HCT116 (cell line): ENCODE measurements around the gene IPO5. TPM values are rescaled to one million over a fixed set of nuclear protein-coding genes. Genes with fewer than 3 reads are reported as not detected.

Source experiments
- ATAC-seq: fragments of 200-7000 bp; cut with Tn5 transposase; 2 replicates; pipeline ENCODE4 v1.9.1; 2020; ENCODE audit warnings: mild to moderate bottlenecking, moderate library complexity
- BruUV-seq: library from RNA; stranded (reverse); fragments of 400-500 nt; replicated peaks from 2 replicates; lab custom pipeline; 2021; lab: Mats Ljungman, UMichigan
- CTCF ChIA-PET: fragments of 300-600 bp; sonication (Branson Sonifier 250); formaldehyde crosslinking; loops from one replicate; lab custom pipeline; 2021; ENCODE audit warnings: antibody characterized with exemption; lab: Charles Lee
- POLR2A ChIA-PET: fragments of 300-600, 350-600 bp; sonication (Branson Sonifier 250); formaldehyde crosslinking; loops from one replicate; lab custom pipeline; 2021; ENCODE audit warnings: antibody characterized with exemption; lab: Charles Lee
- RAD21 ChIA-PET, 2 experiments: fragments of 300-600 bp; sonication (Branson Sonifier 250); formaldehyde crosslinking; loops; one replicate each; lab custom pipeline; 2023; ENCODE audit warnings: low total read pairs in 2 of 2; ENCODE audit not compliant: uncharacterized antibody in 2 of 2, unreplicated experiment in 2 of 2, low non-redundant PET in 1 of 2; lab: Charles Lee
- DNase-seq: peaks from one replicate; pipeline ENCODE4 v3.0.0-alpha.2; 2010; ENCODE audit warnings: low read depth, low spot score
- H2AFZ ChIP-seq: fragments of 200-600 bp; shearing (Covaris generic), sonication (generic); 2 replicates; pipeline ENCODE4 v1.6.1; 2017; ENCODE audit warnings: low read depth, mixed run types, mixed read lengths, antibody characterized with exemption, low read length; ENCODE audit not compliant: poor library complexity, severe bottlenecking
- H3K27ac ChIP-seq: 2 replicates; pipeline ENCODE4 v1.5.1; 2012; ENCODE audit warnings: low read depth, low read length
- H3K27me3 ChIP-seq: fragments of 200-600 bp; sonication (generic); 2 replicates; pipeline ENCODE4 v1.6.1; 2016; ENCODE audit warnings: mixed run types, low read length, mixed read lengths; ENCODE audit not compliant: insufficient read depth
- H3K36me3 ChIP-seq, 2 experiments: fragments of 200-500 bp in 1 of 2; fragments of 200-600 bp in 1 of 2; sonication (Bioruptor generic) in 1 of 2; sonication (generic) in 1 of 2; 2 replicates each; pipeline versions ENCODE4 v1.5.1 to v1.6.1; 2014 to 2016; ENCODE audit warnings: low read length in 2 of 2, inconsistent platforms in 1 of 2, mixed read lengths in 1 of 2, mixed run types in 1 of 2; ENCODE audit not compliant: insufficient read depth in 2 of 2, control insufficient read depth in 1 of 2
- H3K4me1 ChIP-seq, 2 experiments: fragments of 200-600 bp in 1 of 2; sonication (generic) in 1 of 2; 2 replicates each; pipeline versions ENCODE4 v1.5.1 to v1.6.1; 2012 to 2017; ENCODE audit warnings: low read length in 2 of 2, inconsistent platforms in 1 of 2, mild to moderate bottlenecking in 1 of 2, mixed read lengths in 1 of 2, mixed run types in 1 of 2, moderate library complexity in 1 of 2; ENCODE audit not compliant: insufficient read depth in 2 of 2, control insufficient read depth in 1 of 2
- H3K4me2 ChIP-seq: fragments of 200-600 bp; sonication (generic); 2 replicates; pipeline ENCODE4 v1.6.1; 2017; ENCODE audit warnings: mixed run types, low read length, mixed read lengths
- H3K4me3 ChIP-seq, 2 experiments: fragments of 200-600 bp in 1 of 2; sonication (generic) in 1 of 2; replicated peaks in 1 of 2; 2 replicates each; pipeline ENCODE4 v1.5.1; 2011 to 2016; ENCODE audit warnings: low read length in 2 of 2, control low read depth in 1 of 2, low read depth in 1 of 2, mild to moderate bottlenecking in 1 of 2, mixed read lengths in 1 of 2, mixed run types in 1 of 2
- H3K79me2 ChIP-seq: fragments of 200-600 bp; sonication (generic); 2 replicates; pipeline ENCODE4 v1.6.1; 2017; ENCODE audit warnings: mild to moderate bottlenecking, mixed run types, low read length, moderate library complexity, mixed read lengths; ENCODE audit not compliant: insufficient read depth
- H3K9ac ChIP-seq: fragments of 200-600 bp; sonication (generic); 2 replicates; pipeline ENCODE4 v1.6.1; 2016; ENCODE audit warnings: low read length, mixed read lengths
- H3K9me2 ChIP-seq: fragments of 200-600 bp; sonication (generic), shearing (Covaris generic); 2 replicates; pipeline ENCODE4 v1.6.1; 2017; ENCODE audit warnings: mixed run types, mild to moderate bottlenecking, moderate library complexity; ENCODE audit not compliant: insufficient read depth
- H3K9me3 ChIP-seq, 2 experiments: fragments of 200-500 bp in 1 of 2; fragments of 200-600 bp in 1 of 2; sonication (Bioruptor generic) in 1 of 2; sonication (generic) in 1 of 2; 2 replicates each; pipeline ENCODE4 v1.6.1; 2014 to 2017; ENCODE audit warnings: low read length in 2 of 2, mixed read lengths in 2 of 2, inconsistent platforms in 1 of 2, low read depth in 1 of 2, mild to moderate bottlenecking in 1 of 2, mixed run types in 1 of 2, moderate library complexity in 1 of 2; ENCODE audit not compliant: control insufficient read depth in 1 of 2, insufficient read depth in 1 of 2
- H4K20me1 ChIP-seq: fragments of 200-600 bp; sonication (generic), shearing (Covaris generic); 2 replicates; pipeline ENCODE4 v1.6.1; 2017; ENCODE audit warnings: mixed run types, mild to moderate bottlenecking, moderate library complexity; ENCODE audit not compliant: insufficient read depth
- ATF3 ChIP-seq: IDR thresholded peaks from 2 replicates; pipeline ENCODE4 v1.6.1; 2012
- CBX3 ChIP-seq: IDR thresholded peaks from 2 replicates; pipeline ENCODE4 v1.6.1; 2012; ENCODE audit warnings: low read depth
- CTCF ChIP-seq, 3 experiments: fragments of 200-600 bp in 1 of 3; sonication (generic) in 1 of 3; IDR thresholded peaks in 2 of 3; conservative IDR thresholded peaks in 1 of 3; 2 replicates each; pipeline ENCODE4 v1.5.1; 2012 to 2017; ENCODE audit warnings: low read depth in 2 of 3, low read length in 2 of 3, antibody characterized with exemption in 1 of 3, borderline replicate concordance in 1 of 3, control low read depth in 1 of 3, mild to moderate bottlenecking in 1 of 3, mixed read lengths in 1 of 3, mixed run types in 1 of 3, moderate library complexity in 1 of 3; ENCODE audit not compliant: insufficient read depth in 1 of 3
- EZH2 ChIP-seq: fragments of 200-600 bp; sonication (generic); IDR thresholded peaks from 2 replicates; pipeline ENCODE4 v1.6.1; 2017; ENCODE audit warnings: antibody characterized with exemption, mixed run types
- EZH2phosphoT487 ChIP-seq: fragments of 200-600 bp; IDR thresholded peaks from 2 replicates; pipeline ENCODE4 v1.6.1; 2018; ENCODE audit warnings: antibody characterized with exemption, borderline replicate concordance
- JUND ChIP-seq: IDR thresholded peaks from 2 replicates; pipeline ENCODE4 v1.6.1; 2012
- MAX ChIP-seq: IDR thresholded peaks from 2 replicates; pipeline ENCODE4 v1.6.1; 2012
- POLR2A ChIP-seq: IDR thresholded peaks from 2 replicates; pipeline ENCODE4 v1.7.0; 2011; ENCODE audit warnings: borderline replicate concordance; ENCODE audit not compliant: insufficient read depth, insufficient read length; ENCODE audit errors: extremely low read depth
- POLR2AphosphoS5 ChIP-seq: IDR thresholded peaks from 2 replicates; pipeline ENCODE4 v1.6.1; 2011; ENCODE audit warnings: mild to moderate bottlenecking, low read depth, low read length, moderate library complexity
- RAD21 ChIP-seq: IDR thresholded peaks from 2 replicates; pipeline ENCODE4 v1.6.1; 2012; ENCODE audit warnings: low read depth, mild to moderate bottlenecking
- SP1 ChIP-seq: IDR thresholded peaks from 2 replicates; pipeline ENCODE4 v1.6.1; 2012; ENCODE audit warnings: low read depth
- SRF ChIP-seq: IDR thresholded peaks from 2 replicates; pipeline ENCODE4 v1.6.1; 2012; ENCODE audit warnings: low read depth
- TCF7L2 ChIP-seq: IDR thresholded peaks from 2 replicates; pipeline ENCODE4 v1.7.0; 2011; ENCODE audit warnings: borderline replicate concordance, inconsistent platforms; ENCODE audit not compliant: insufficient read depth, insufficient read length; ENCODE audit errors: extremely low read depth
- ZBTB33 ChIP-seq: IDR thresholded peaks from 2 replicates; pipeline ENCODE4 v1.6.1; 2011; ENCODE audit warnings: mild to moderate bottlenecking, low read length, moderate library complexity; ENCODE audit not compliant: insufficient replicate concordance; ENCODE audit errors: extremely low read depth
- ZNF274 ChIP-seq: fragments of 200-500 bp; sonication (Bioruptor generic); IDR thresholded peaks from 2 replicates; pipeline ENCODE4 v1.6.1; 2014; ENCODE audit warnings: mild to moderate bottlenecking, low read depth, low read length, inconsistent platforms
- intact Hi-C: fragments of 100-400 bp; cut with micrococcal nuclease; formaldehyde crosslinking; loops from 2 replicates; pipeline ENCODE4 v1.10.0; 2022
- total RNA-seq: library from RNA; stranded (reverse); gene quantifications from one replicate; pipeline ENCODE4 v1.2.1, GENCODE V29; 2021; ENCODE audit not compliant: unreplicated experiment

Gene IPO5
- total RNA-seq, 1 experiment from 2014 or later = 237 TPM

GRCh38 chr13:98018293-98018692, 64.8 kb downstream of the IPO5 start (continued):
- TF ChIP-seq ZNF274 (no peak), EZH2 (no peak), MAX (no peak), SP1 (no peak), SRF (no peak), POLR2A (no peak), JUND (no peak), CBX3 (no peak), EZH2phosphoT487 (no peak)

GRCh38 chr13:98019186-98019585, 65.7 kb downstream of the IPO5 start:
- no peaks in the 10 kb centered on the region for H3K9me2 ChIP-seq
- H3K4me3 ChIP-seq = no peak overlapping the region
- H2AFZ ChIP-seq = no peak overlapping the region
- BruUV-seq = no TSS peak
- no peak for DNase-seq
- no peak overlapping the region for H3K4me2 ChIP-seq
- H3K79me2 ChIP-seq = peaks cover 20% of the 10 kb centered on the region
- RAD21 ChIA-PET = no interaction called here
- H3K36me3 ChIP-seq = peaks cover 62 to 66% of the 10 kb centered on the region in 2 experiments
- no peaks in the 10 kb centered on the region for H3K27me3 ChIP-seq
- CTCF ChIA-PET = no interaction called here
- H4K20me1 ChIP-seq = peaks cover 3% of the 10 kb centered on the region; the same call in 1 of the 2 replicates
- no peaks in the 10 kb centered on the region for H3K9me3 ChIP-seq
- TF ChIP-seq RAD21 (no peak), EZH2phosphoT487 (no peak), POLR2A (no peak), POLR2AphosphoS5 (no peak), CBX3 (no peak), ZNF274 (no peak), TCF7L2 (no peak), CTCF (IDR thresholded peaks at IDR 0.05 in 2 of 3, conservative IDR thresholded peaks at IDR 0.05 in 1 of 3; ENCODE audit: borderline replicate concordance in 1 of 3, insufficient read depth in 1 of 3, low read depth in 2 of 3, low read length in 2 of 3) (no peak), ZBTB33 (no peak), ATF3 (no peak)
- no peak for ATAC-seq
- intact Hi-C loops = no loop called here
- no peak overlapping the region for H3K27ac ChIP-seq
- no peak overlapping the region for H3K9ac ChIP-seq
- no peaks in the 10 kb centered on the region for H3K4me1 ChIP-seq
- POLR2A ChIA-PET = no interaction called here
